ENCODE results near the gene FGF3.

DNA sequence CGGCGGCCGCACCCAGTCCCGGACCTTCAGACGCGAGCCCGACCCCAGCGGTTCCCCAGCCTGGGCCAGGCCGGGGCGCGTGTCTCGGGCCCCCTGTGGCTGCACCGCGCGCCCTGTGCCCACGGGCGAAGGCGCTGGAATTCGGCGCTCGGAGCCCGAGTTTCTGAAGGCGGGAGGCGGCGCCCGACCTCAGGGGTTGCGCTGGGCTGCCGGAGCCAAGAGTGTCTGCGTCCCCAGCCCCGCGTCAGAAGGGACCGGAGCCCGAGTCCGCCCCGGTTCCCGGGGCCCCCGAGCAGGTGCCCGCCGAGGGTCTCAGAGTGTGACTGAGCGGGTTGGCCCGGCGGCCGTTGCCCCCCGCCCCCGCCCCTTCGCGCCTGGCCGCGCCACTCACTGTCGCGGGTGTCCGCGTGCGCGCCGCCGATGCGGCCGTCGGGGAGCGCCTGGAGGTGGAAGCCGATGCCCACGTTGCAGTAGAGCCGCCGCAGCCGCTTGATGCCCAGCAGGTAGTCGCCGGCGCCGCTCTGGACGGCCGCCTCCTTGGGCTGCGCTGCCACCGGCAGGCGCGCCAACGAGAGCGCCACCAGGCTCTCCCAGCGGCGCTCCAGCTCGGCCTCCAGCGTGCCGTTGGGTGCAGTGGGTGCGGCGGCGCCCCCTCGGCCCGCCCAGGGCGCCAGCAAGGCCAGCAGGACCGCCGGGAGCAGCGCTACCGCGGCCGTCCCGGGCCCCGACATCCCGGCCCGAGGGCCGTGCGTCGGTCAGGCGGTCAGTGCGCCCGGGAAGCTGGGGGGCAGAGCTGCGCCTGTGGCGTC is 44.7 kb downstream of the FGF3 start:
- TF ChIP-seq, protein P1, sequence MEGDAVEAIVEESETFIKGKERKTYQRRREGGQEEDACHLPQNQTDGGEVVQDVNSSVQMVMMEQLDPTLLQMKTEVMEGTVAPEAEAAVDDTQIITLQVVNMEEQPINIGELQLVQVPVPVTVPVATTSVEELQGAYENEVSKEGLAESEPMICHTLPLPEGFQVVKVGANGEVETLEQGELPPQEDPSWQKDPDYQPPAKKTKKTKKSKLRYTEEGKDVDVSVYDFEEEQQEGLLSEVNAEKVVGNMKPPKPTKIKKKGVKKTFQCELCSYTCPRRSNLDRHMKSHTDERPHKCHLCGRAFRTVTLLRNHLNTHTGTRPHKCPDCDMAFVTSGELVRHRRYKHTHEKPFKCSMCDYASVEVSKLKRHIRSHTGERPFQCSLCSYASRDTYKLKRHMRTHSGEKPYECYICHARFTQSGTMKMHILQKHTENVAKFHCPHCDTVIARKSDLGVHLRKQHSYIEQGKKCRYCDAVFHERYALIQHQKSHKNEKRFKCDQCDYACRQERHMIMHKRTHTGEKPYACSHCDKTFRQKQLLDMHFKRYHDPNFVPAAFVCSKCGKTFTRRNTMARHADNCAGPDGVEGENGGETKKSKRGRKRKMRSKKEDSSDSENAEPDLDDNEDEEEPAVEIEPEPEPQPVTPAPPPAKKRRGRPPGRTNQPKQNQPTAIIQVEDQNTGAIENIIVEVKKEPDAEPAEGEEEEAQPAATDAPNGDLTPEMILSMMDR (IDR thresholded peaks at IDR 0.05 in 8 of 11, conservative IDR thresholded peaks at IDR 0.05 in 3 of 11) = no peak
- no peak for TF ChIP-seq POLR2AphosphoS5 (IDR thresholded peaks at IDR 0.05)

Measured in spleen (tissue), 7 donors.